Measurements from ENCODE around the gene PTTG1.

PTTG1 gene

GRCh38 chr5:160467555-160468362 lies 46.1 kb downstream of the PTTG1 start:
- no peak overlapping the region for H3K4me3 ChIP-seq (ENCODE audit: low read length in 2 of 2)
- no peak overlapping the region for H2BK15ac ChIP-seq (ENCODE audit: low read length)

GRCh38 chr5:160468363-160468975 lies 46.8 kb downstream of the PTTG1 start:
- Histone ChIP-seq H3K4ac (ENCODE audit: low read length) (no peak overlapping the region), H3K4me2 (ENCODE audit: insufficient read depth, low read length, poor library complexity, severe bottlenecking) (no peak overlapping the region), H2BK5ac (ENCODE audit: low read length) (no peak overlapping the region), H3K14ac (ENCODE audit: low read length) (no peak overlapping the region), H2BK120ac (ENCODE audit: low read depth, low read length) (no peak overlapping the region), H3K18ac (ENCODE audit: low read length) (no peak overlapping the region), H4K91ac (ENCODE audit: low read depth, low read length, poor library complexity) (no peak overlapping the region), H3K27ac (replicated peaks; ENCODE audit: low read length) (no peak overlapping the region), H3K23ac (ENCODE audit: low read depth, low read length, poor library complexity) (no peak overlapping the region), H3K4me3 (ENCODE audit: low read length in 2 of 2) (no peak overlapping the region), H3K9ac (ENCODE audit: low read depth, low read length, poor library complexity) (no peak overlapping the region), H2BK12ac (ENCODE audit: low read length) (no peak overlapping the region), H2BK15ac (ENCODE audit: low read length) (no peak overlapping the region), H2AFZ (ENCODE audit: low read length) (no peak overlapping the region), H3K9me3 (replicated peaks in 1 of 2; ENCODE audit: control insufficient read depth in 2 of 2, insufficient read depth in 1 of 2, low read depth in 1 of 2, low read length in 2 of 2) (no peaks in the 10 kb centered on the region), H3K4me1 (ENCODE audit: control insufficient read depth in 2 of 2, insufficient read depth in 1 of 2, low read depth in 1 of 2, low read length in 2 of 2) (no peaks in the 10 kb centered on the region), H3K27me3 (ENCODE audit: control insufficient read depth in 3 of 3, insufficient read depth in 3 of 3, low read depth in 1 of 3, low read length in 3 of 3) (peaks cover 0 to 2% (median 0%) of the 10 kb centered on the region in 3 experiments), H3K36me3 (replicated peaks in 1 of 2; ENCODE audit: control insufficient read depth in 2 of 2, insufficient read depth in 2 of 2, low read length in 2 of 2) (no peaks in the 10 kb centered on the region), H2AK5ac (ENCODE audit: low read depth, low read length) (no peak overlapping the region), H3K79me1 (ENCODE audit: low read depth, low read length) (no peaks in the 10 kb centered on the region), H4K8ac (ENCODE audit: low read depth, low read length) (no peak overlapping the region)
- DNase-seq (ENCODE audit: low spot score) = no peak
- no CpG with 5 or more reads among the region's 3 CpGs for WGBS, 2 donors (ENCODE audit: extremely low coverage in 2 of 2, insufficient read length in 2 of 2, insufficient replicate concordance in 1 of 2)

More at GRCh38 chr5:160467555-160468362, 46.1 kb downstream of the PTTG1 start:
- no peak overlapping the region for H3K9ac ChIP-seq (ENCODE audit: low read depth, low read length, poor library complexity)
- peak overlapping the region; percentile 68 for H3K18ac ChIP-seq (ENCODE audit: low read length)
- peak overlapping the region; percentile 13 for H2AK5ac ChIP-seq (ENCODE audit: low read depth, low read length)
- H3K27ac ChIP-seq (replicated peaks; ENCODE audit: low read length) = no peak overlapping the region
- no peaks in the 10 kb centered on the region for H3K36me3 ChIP-seq (replicated peaks in 1 of 2; ENCODE audit: control insufficient read depth in 2 of 2, insufficient read depth in 2 of 2, low read length in 2 of 2)
- H4K91ac ChIP-seq (ENCODE audit: low read depth, low read length, poor library complexity) = no peak overlapping the region
- H3K23ac ChIP-seq (ENCODE audit: low read depth, low read length, poor library complexity) = no peak overlapping the region
- no peak overlapping the region for H3K4ac ChIP-seq (ENCODE audit: low read length)
- H2BK12ac ChIP-seq (ENCODE audit: low read length) = no peak overlapping the region
- H4K8ac ChIP-seq (ENCODE audit: low read depth, low read length) = no peak overlapping the region
- no peaks in the 10 kb centered on the region for H3K79me1 ChIP-seq (ENCODE audit: low read depth, low read length)
- no peak overlapping the region for H2BK120ac ChIP-seq (ENCODE audit: low read depth, low read length)
- H2BK5ac ChIP-seq (ENCODE audit: low read length) = no peak overlapping the region
- peaks cover 0 to 2% (median 0%) of the 10 kb centered on the region in 3 experiments for H3K27me3 ChIP-seq (ENCODE audit: control insufficient read depth in 3 of 3, insufficient read depth in 3 of 3, low read depth in 1 of 3, low read length in 3 of 3)
- H3K4me1 ChIP-seq (ENCODE audit: control insufficient read depth in 2 of 2, insufficient read depth in 1 of 2, low read depth in 1 of 2, low read length in 2 of 2) = no peaks in the 10 kb centered on the region
- no peak for DNase-seq (ENCODE audit: low spot score)
- no peak overlapping the region for H3K4me2 ChIP-seq (ENCODE audit: insufficient read depth, low read length, poor library complexity, severe bottlenecking)
- no peaks in the 10 kb centered on the region for H3K9me3 ChIP-seq (replicated peaks in 1 of 2; ENCODE audit: control insufficient read depth in 2 of 2, insufficient read depth in 1 of 2, low read depth in 1 of 2, low read length in 2 of 2)
- WGBS, 2 donors (ENCODE audit: extremely low coverage in 2 of 2, insufficient read length in 2 of 2, insufficient replicate concordance in 1 of 2) = no CpG with 5 or more reads among the region's 29 CpGs
- no peak overlapping the region for H3K14ac ChIP-seq (ENCODE audit: low read length)
- no peak overlapping the region for H2AFZ ChIP-seq (ENCODE audit: low read length)

- Histone ChIP-seq H2AK5ac (ENCODE audit: low read depth, low read length) (no peak overlapping the region), H3K9me3 (replicated peaks in 1 of 2; ENCODE audit: control insufficient read depth in 2 of 2, insufficient read depth in 1 of 2, low read depth in 1 of 2, low read length in 2 of 2) (no peaks in the 10 kb centered on the region), H3K23ac (ENCODE audit: low read depth, low read length, poor library complexity) (no peak overlapping the region), H3K14ac (ENCODE audit: low read length) (no peak overlapping the region), H2BK12ac (ENCODE audit: low read length) (no peak overlapping the region), H4K8ac (ENCODE audit: low read depth, low read length) (no peak overlapping the region), H2BK15ac (ENCODE audit: low read length) (no peak overlapping the region), H3K4me1 (ENCODE audit: control insufficient read depth in 2 of 2, insufficient read depth in 1 of 2, low read depth in 1 of 2, low read length in 2 of 2) (no peaks in the 10 kb centered on the region), H3K4me2 (ENCODE audit: insufficient read depth, low read length, poor library complexity, severe bottlenecking) (no peak overlapping the region), H3K79me1 (ENCODE audit: low read depth, low read length) (no peaks in the 10 kb centered on the region), H2BK5ac (ENCODE audit: low read length) (no peak overlapping the region), H3K27me3 (ENCODE audit: control insufficient read depth in 3 of 3, insufficient read depth in 3 of 3, low read depth in 1 of 3, low read length in 3 of 3) (peaks cover 0 to 2% (median 0%) of the 10 kb centered on the region in 3 experiments), H3K18ac (ENCODE audit: low read length) (no peak overlapping the region), H3K36me3 (replicated peaks in 1 of 2; ENCODE audit: control insufficient read depth in 2 of 2, insufficient read depth in 2 of 2, low read length in 2 of 2) (no peaks in the 10 kb centered on the region), H2AFZ (ENCODE audit: low read length) (no peak overlapping the region), H3K27ac (replicated peaks; ENCODE audit: low read length) (no peak overlapping the region), H3K4me3 (ENCODE audit: low read length in 2 of 2) (no peak overlapping the region), H2BK120ac (ENCODE audit: low read depth, low read length) (no peak overlapping the region), H4K91ac (ENCODE audit: low read depth, low read length, poor library complexity) (no peak overlapping the region), H3K4ac (ENCODE audit: low read length) (no peak overlapping the region), H3K9ac (ENCODE audit: low read depth, low read length, poor library complexity) (no peak overlapping the region)
- WGBS, 2 donors (ENCODE audit: extremely low coverage in 2 of 2, insufficient read length in 2 of 2, insufficient replicate concordance in 1 of 2) = no CpG with 5 or more reads among the region's 20 CpGs
- no peak for DNase-seq (ENCODE audit: low spot score)
These were observed 47.8 kb downstream of the PTTG1 start for GRCh38 chr5:160469156-160470144.
